Testis (tissue), 2 donors: ENCODE data around the gene CTH.

Experiments
- CTCF ChIP-seq, 3 experiments: fragments of 450-650 bp in 2 of 3; fragments of 200-600 bp in 1 of 3; sonication (generic) in 1 of 3; IDR thresholded peaks; one replicate each; pipeline ENCODE4 v1.5.1; 2016 to 2019; ENCODE audit warnings: antibody characterized with exemption in 3 of 3, mild to moderate bottlenecking in 2 of 3, moderate library complexity in 1 of 3
- POLR2A ChIP-seq: fragments of 450-650 bp; IDR thresholded peaks from one replicate; pipeline ENCODE4 v1.6.1; 2017; ENCODE audit warnings: antibody characterized with exemption, mild to moderate bottlenecking, moderate library complexity

- TF ChIP-seq CTCF (IDR thresholded peaks at IDR 0.05) (no peak), POLR2A (no peak)
Measured at GRCh38 chr1:70458131-70458530, 47.1 kb downstream of the CTH start.
